K562 (cell line): ENCODE measurements around the gene PEF1.

ENCODE experiments used
- ATF3 ChIP-seq, 2 experiments: fragments of 450-650 bp in 1 of 2; sonication (generic) in 1 of 2; formaldehyde crosslinking in 1 of 2; IDR thresholded peaks in 1 of 2; conservative IDR thresholded peaks in 1 of 2; 2 replicates each; pipeline versions ENCODE4 v1.6.1 to v1.8.1; 2016 to 2023; ENCODE audit warnings: mild to moderate bottlenecking in 2 of 2, moderate library complexity in 2 of 2, inconsistent platforms in 1 of 2, missing genetic modification reagents in 1 of 2
- CTCF ChIP-seq, 3 experiments: IDR thresholded peaks in 2 of 3; conservative IDR thresholded peaks in 1 of 3; 2 replicates each; pipeline ENCODE4 v1.5.1; 2011 to 2012; ENCODE audit warnings: low read length in 3 of 3, mild to moderate bottlenecking in 3 of 3, control low read depth in 2 of 3, improper control_type of control experiment in 1 of 3, inconsistent platforms in 1 of 3, low read depth in 1 of 3, mixed read lengths in 1 of 3, moderate library complexity in 1 of 3; ENCODE audit not compliant: insufficient read depth in 2 of 3
- ETS2 ChIP-seq: IDR thresholded peaks from 2 replicates; pipeline ENCODE4 v1.6.1; 2016; ENCODE audit warnings: borderline replicate concordance, missing genetic modification characterization, mild to moderate bottlenecking, moderate library complexity, missing compliant biosample characterization; ENCODE audit not compliant: poor library complexity, severe bottlenecking
- MAX ChIP-seq: sonication (generic); formaldehyde crosslinking; IDR thresholded peaks from 2 replicates; pipeline ENCODE4 v1.9.0; 2022; ENCODE audit warnings: mild to moderate bottlenecking, missing genetic modification reagents
- SRF ChIP-seq, 2 experiments: fragments of 250-450, 450-650 bp in 1 of 2; sonication (Bioruptor Pico) in 1 of 2; sonication (generic) in 1 of 2; formaldehyde crosslinking; IDR thresholded peaks; 2 replicates each; pipeline versions ENCODE4 v1.5.0 to v1.5.1; 2020 to 2022; ENCODE audit warnings: mild to moderate bottlenecking in 1 of 2, missing genetic modification reagents in 1 of 2
- XRCC3 ChIP-seq: fragments of 450-650 bp; IDR thresholded peaks from 2 replicates; pipeline ENCODE4 v1.6.1; 2017; ENCODE audit warnings: mild to moderate bottlenecking, moderate library complexity
- ZFX ChIP-seq: sonication (generic); formaldehyde crosslinking; IDR thresholded peaks from 2 replicates; pipeline ENCODE4 v1.8.0; 2022; ENCODE audit warnings: mild to moderate bottlenecking, missing genetic modification reagents, moderate library complexity
- ZNF133 ChIP-seq: fragments of 250-450 bp; sonication (Bioruptor Pico); IDR thresholded peaks from 2 replicates; pipeline ENCODE4 v1.4.0; 2020; ENCODE audit warnings: mild to moderate bottlenecking
- ZNF217 ChIP-seq: sonication (generic); formaldehyde crosslinking; IDR thresholded peaks from 2 replicates; pipeline ENCODE4 v1.8.0; 2022; ENCODE audit warnings: mild to moderate bottlenecking, missing genetic modification reagents
- ZNF655 ChIP-seq: fragments of 250-450 bp; sonication (Bioruptor Pico); IDR thresholded peaks from 2 replicates; pipeline ENCODE4 v1.5.0; 2021

- TF ChIP-seq ZFX (CRISPR knock-in tag) (no peak), ETS2 (no peak), ZNF133 (CRISPR knock-in tag) (no peak), SRF (CRISPR knock-in tag; IDR thresholded peaks at IDR 0.05) (no peak), MAX (no peak), XRCC3 (no peak), CTCF (IDR thresholded peaks at IDR 0.05 in 2 of 3, conservative IDR thresholded peaks at IDR 0.05 in 1 of 3; ENCODE audit: insufficient read depth in 2 of 3, low read depth in 1 of 3, low read length in 3 of 3) (no peak), ZNF655 (CRISPR knock-in tag) (no peak), ZNF217 (CRISPR knock-in tag) (no peak), ATF3 (IDR thresholded peaks at IDR 0.05) (no peak), ATF3 (CRISPR knock-in tag; conservative IDR thresholded peaks at IDR 0.05) (no peak)
Observed at GRCh38 chr1:31626223-31627207, 18.2 kb downstream of the PEF1 start.
